Liver (tissue), 9 donors: Measurements from ENCODE around the gene STX11. TPM values are rescaled to one million over a fixed set of nuclear protein-coding genes. Genes with fewer than 3 reads are reported as not detected.

Experiments
- DNase-seq: peaks from one replicate; pipeline ENCODE4 v3.0.0-alpha.2; 2017; ENCODE audit warnings: low spot score
- H3K27ac ChIP-seq, 2 donors: one replicate each; pipeline ENCODE4 v1.7.0; 2013; ENCODE audit warnings: inconsistent platforms in 2 of 2, low read length in 2 of 2, control low read depth in 1 of 2, low read depth in 1 of 2, mild to moderate bottlenecking in 1 of 2
- H3K27me3 ChIP-seq, 4 donors: one replicate each; pipeline versions ENCODE4 v1.6.1 to v1.7.0; 2013; ENCODE audit warnings: low read length in 3 of 4, inconsistent platforms in 1 of 4, mild to moderate bottlenecking in 1 of 4, moderate library complexity in 1 of 4; ENCODE audit not compliant: control insufficient read depth in 4 of 4, insufficient read depth in 4 of 4
- H3K36me3 ChIP-seq, 4 donors: one replicate each; pipeline versions ENCODE4 v1.6.1 to v1.7.0; 2013; ENCODE audit warnings: low read length in 3 of 4, mild to moderate bottlenecking in 3 of 4, low read depth in 1 of 4, moderate library complexity in 1 of 4; ENCODE audit not compliant: control insufficient read depth in 4 of 4, insufficient read depth in 3 of 4
- H3K4me1 ChIP-seq, 4 donors: one replicate each; pipeline versions ENCODE4 v1.6.1 to v1.7.0; 2013; ENCODE audit warnings: low read length in 3 of 4, mild to moderate bottlenecking in 3 of 4, moderate library complexity in 1 of 4; ENCODE audit not compliant: control insufficient read depth in 4 of 4, insufficient read depth in 4 of 4
- H3K4me3 ChIP-seq, 3 donors: one replicate each; pipeline versions ENCODE4 v1.6.1 to v1.7.0; 2013; ENCODE audit warnings: low read length in 3 of 3, control low read depth in 1 of 3, low read depth in 1 of 3, mild to moderate bottlenecking in 1 of 3
- H3K9ac ChIP-seq, 2 donors: one replicate each; pipeline ENCODE4 v1.7.0; 2013; ENCODE audit warnings: low read length in 2 of 2, mild to moderate bottlenecking in 2 of 2, moderate library complexity in 2 of 2, control low read depth in 1 of 2, low read depth in 1 of 2
- H3K9me3 ChIP-seq, 4 donors: one replicate each; pipeline versions ENCODE4 v1.6.1 to v1.7.0; 2013; ENCODE audit warnings: low read length in 3 of 4; ENCODE audit not compliant: control insufficient read depth in 4 of 4
- EGR1 ChIP-seq, 2 donors: IDR thresholded peaks; 2 replicates each; pipeline ENCODE4 v1.6.1; 2016 to 2018; ENCODE audit warnings: antibody characterized with exemption in 2 of 2, low read depth in 2 of 2
- HNF4G ChIP-seq: IDR thresholded peaks from 2 replicates; pipeline ENCODE4 v1.6.1; 2016; ENCODE audit warnings: antibody characterized with exemption
- JUND ChIP-seq, 2 donors: IDR thresholded peaks; 2 replicates each; pipeline ENCODE4 v1.6.1; 2016; ENCODE audit warnings: antibody characterized with exemption in 2 of 2
- RXRA ChIP-seq, 2 donors: IDR thresholded peaks; 2 replicates each; pipeline ENCODE4 v1.6.1; 2017 to 2018; ENCODE audit warnings: antibody characterized with exemption in 2 of 2, mild to moderate bottlenecking in 1 of 2
- TAF1 ChIP-seq: conservative IDR thresholded peaks from 2 replicates; pipeline ENCODE4 v1.6.1; 2016; ENCODE audit warnings: antibody characterized with exemption, mild to moderate bottlenecking
- YY1 ChIP-seq: IDR thresholded peaks from 2 replicates; pipeline ENCODE4 v1.6.1; 2016; ENCODE audit warnings: antibody characterized with exemption, mild to moderate bottlenecking
- WGBS: extraction: QIAGEN DNeasy Blood & Tissue Kit; methylation state at CpG from one replicate; pipeline ENCODE4 v1.1.7; 2013; 5-methylcytosine and 5-hydroxymethylcytosine counted together
- polyA plus RNA-seq, 2 donors: library from polyadenylated mRNA; stranded (reverse) in 1 of 2; unstranded in 1 of 2; fragments of 200-250 nt in 1 of 2; fragments of >200 nt in 1 of 2; fragmentation: Nextera tagmentation in 1 of 2; extraction: Ambion mirVana in 1 of 2; gene quantifications; one replicate each; pipeline versions ENCODE4 v1.2.1 to v1.2.3, GENCODE V29; 2013 to 2015
- total RNA-seq, 2 donors: library from RNA; depleted of rRNA; stranded (reverse); fragments of >200 nt; gene quantifications; one replicate each; pipeline ENCODE4 v1.2.3, GENCODE V29; 2014
- TF ChIP-seq, protein P1 (sequence below): fragments of 150-350 bp; IDR thresholded peaks from 2 replicates; pipeline ENCODE4 v1.5.1; 2017; ENCODE audit warnings: improper control_type of control experiment, low read depth, low read length; ENCODE audit not compliant: missing input control
- TF ChIP-seq, protein P2 (sequence below): IDR thresholded peaks from 2 replicates; pipeline ENCODE4 v1.6.1; 2016; ENCODE audit warnings: antibody characterized with exemption
- TF ChIP-seq, protein P3 (sequence below): IDR thresholded peaks from 2 replicates; pipeline ENCODE4 v1.6.1; 2016; ENCODE audit warnings: antibody characterized with exemption, mild to moderate bottlenecking
- donor health status: healthy.
- donor health status: healthy.
- donor health status: healthy.
- donor health status: healthy.
- donor health status: healthy.

The STX11 gene
- total and polyA plus RNA-seq, 4 donors = 1.3 to 4.9 (median 3.4) TPM

- TF ChIP-seq, protein P1, sequence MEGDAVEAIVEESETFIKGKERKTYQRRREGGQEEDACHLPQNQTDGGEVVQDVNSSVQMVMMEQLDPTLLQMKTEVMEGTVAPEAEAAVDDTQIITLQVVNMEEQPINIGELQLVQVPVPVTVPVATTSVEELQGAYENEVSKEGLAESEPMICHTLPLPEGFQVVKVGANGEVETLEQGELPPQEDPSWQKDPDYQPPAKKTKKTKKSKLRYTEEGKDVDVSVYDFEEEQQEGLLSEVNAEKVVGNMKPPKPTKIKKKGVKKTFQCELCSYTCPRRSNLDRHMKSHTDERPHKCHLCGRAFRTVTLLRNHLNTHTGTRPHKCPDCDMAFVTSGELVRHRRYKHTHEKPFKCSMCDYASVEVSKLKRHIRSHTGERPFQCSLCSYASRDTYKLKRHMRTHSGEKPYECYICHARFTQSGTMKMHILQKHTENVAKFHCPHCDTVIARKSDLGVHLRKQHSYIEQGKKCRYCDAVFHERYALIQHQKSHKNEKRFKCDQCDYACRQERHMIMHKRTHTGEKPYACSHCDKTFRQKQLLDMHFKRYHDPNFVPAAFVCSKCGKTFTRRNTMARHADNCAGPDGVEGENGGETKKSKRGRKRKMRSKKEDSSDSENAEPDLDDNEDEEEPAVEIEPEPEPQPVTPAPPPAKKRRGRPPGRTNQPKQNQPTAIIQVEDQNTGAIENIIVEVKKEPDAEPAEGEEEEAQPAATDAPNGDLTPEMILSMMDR = no peak
- TF ChIP-seq HNF4G (no peak), JUND (IDR thresholded peaks at IDR 0.05) (no peak)
These were observed 44.1 kb upstream of the STX11 start (continued) for GRCh38 chr6:144106206-144106605.

- WGBS = 90% methylated on average over 5 of the region's 5 CpGs
These were observed 40.1 kb upstream of the STX11 start for GRCh38 chr6:144110210-144110609.

DNA sequence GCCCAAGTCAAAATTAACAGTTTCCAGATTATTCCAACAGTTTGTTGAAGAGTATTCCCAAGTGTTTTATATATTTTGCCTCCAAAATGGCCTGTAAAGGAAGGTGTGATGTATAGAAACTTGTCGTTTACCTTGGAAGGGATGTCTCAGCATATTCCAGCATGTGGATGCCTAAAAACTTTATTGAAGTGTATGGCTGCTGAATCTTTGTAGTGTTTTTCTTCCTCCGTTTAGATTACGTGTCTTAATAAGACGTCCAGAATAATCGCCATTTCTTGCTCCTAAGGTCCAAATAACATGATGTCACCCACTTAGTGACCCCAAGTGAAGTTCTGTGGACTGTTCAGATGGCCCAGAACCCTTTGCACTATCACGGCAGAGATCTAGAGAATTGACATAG lies 37.0 kb upstream of the STX11 start:
- Histone ChIP-seq H3K4me1 (no peaks in the 10 kb centered on the region), H3K27me3 (no peaks in the 10 kb centered on the region), H3K36me3 (no peaks in the 10 kb centered on the region), H3K4me3 (no peak overlapping the region), H3K9ac (no peak overlapping the region), H3K9me3 (no peaks in the 10 kb centered on the region), H3K27ac (no peak overlapping the region)
- 92% methylated on average over 6 of the region's 6 CpGs for WGBS
- TF ChIP-seq YY1 (no peak), TAF1 (no peak)
- DNase-seq = no peak

More at GRCh38 chr6:144110210-144110609, 40.1 kb upstream of the STX11 start:
- Histone ChIP-seq H3K9me3 (no peaks in the 10 kb centered on the region), H3K4me1 (no peaks in the 10 kb centered on the region), H3K27ac (no peak overlapping the region), H3K9ac (no peak overlapping the region), H3K36me3 (no peaks in the 10 kb centered on the region), H3K4me3 (no peak overlapping the region), H3K27me3 (no peaks in the 10 kb centered on the region)
- no peak for DNase-seq
- no peak for TF ChIP-seq EGR1 (IDR thresholded peaks at IDR 0.05; ENCODE audit: low read depth in 2 of 2)
- TF ChIP-seq YY1 = no peak
- no peak for TF ChIP-seq HNF4G
- no peak for TF ChIP-seq RXRA (IDR thresholded peaks at IDR 0.05)
- TF ChIP-seq, protein P2, sequence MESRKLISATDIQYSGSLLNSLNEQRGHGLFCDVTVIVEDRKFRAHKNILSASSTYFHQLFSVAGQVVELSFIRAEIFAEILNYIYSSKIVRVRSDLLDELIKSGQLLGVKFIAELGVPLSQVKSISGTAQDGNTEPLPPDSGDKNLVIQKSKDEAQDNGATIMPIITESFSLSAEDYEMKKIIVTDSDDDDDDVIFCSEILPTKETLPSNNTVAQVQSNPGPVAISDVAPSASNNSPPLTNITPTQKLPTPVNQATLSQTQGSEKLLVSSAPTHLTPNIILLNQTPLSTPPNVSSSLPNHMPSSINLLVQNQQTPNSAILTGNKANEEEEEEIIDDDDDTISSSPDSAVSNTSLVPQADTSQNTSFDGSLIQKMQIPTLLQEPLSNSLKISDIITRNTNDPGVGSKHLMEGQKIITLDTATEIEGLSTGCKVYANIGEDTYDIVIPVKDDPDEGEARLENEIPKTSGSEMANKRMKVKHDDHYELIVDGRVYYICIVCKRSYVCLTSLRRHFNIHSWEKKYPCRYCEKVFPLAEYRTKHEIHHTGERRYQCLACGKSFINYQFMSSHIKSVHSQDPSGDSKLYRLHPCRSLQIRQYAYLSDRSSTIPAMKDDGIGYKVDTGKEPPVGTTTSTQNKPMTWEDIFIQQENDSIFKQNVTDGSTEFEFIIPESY = no peak
- TF ChIP-seq, protein P3, sequence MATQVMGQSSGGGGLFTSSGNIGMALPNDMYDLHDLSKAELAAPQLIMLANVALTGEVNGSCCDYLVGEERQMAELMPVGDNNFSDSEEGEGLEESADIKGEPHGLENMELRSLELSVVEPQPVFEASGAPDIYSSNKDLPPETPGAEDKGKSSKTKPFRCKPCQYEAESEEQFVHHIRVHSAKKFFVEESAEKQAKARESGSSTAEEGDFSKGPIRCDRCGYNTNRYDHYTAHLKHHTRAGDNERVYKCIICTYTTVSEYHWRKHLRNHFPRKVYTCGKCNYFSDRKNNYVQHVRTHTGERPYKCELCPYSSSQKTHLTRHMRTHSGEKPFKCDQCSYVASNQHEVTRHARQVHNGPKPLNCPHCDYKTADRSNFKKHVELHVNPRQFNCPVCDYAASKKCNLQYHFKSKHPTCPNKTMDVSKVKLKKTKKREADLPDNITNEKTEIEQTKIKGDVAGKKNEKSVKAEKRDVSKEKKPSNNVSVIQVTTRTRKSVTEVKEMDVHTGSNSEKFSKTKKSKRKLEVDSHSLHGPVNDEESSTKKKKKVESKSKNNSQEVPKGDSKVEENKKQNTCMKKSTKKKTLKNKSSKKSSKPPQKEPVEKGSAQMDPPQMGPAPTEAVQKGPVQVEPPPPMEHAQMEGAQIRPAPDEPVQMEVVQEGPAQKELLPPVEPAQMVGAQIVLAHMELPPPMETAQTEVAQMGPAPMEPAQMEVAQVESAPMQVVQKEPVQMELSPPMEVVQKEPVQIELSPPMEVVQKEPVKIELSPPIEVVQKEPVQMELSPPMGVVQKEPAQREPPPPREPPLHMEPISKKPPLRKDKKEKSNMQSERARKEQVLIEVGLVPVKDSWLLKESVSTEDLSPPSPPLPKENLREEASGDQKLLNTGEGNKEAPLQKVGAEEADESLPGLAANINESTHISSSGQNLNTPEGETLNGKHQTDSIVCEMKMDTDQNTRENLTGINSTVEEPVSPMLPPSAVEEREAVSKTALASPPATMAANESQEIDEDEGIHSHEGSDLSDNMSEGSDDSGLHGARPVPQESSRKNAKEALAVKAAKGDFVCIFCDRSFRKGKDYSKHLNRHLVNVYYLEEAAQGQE = no peak
- no peak for TF ChIP-seq TAF1
